Neutrophil (primary cell): ENCODE results near the gene ANGPTL8.

Experiments
- H3K27ac ChIP-seq: fragments of 200-600 bp; sonication (generic); 2 replicates; pipeline ENCODE4 v1.5.1; 2016; ENCODE audit warnings: mild to moderate bottlenecking, moderate library complexity
- H3K27me3 ChIP-seq: fragments of 200-600 bp; sonication (generic); 2 replicates; pipeline ENCODE4 v1.6.0; 2016; ENCODE audit warnings: mild to moderate bottlenecking
- H3K36me3 ChIP-seq: fragments of 200-600 bp; sonication (generic); 2 replicates; pipeline ENCODE4 v1.5.1; 2017
- H3K4me1 ChIP-seq, 2 experiments: fragments of 200-600 bp in 1 of 2; sonication (generic) in 1 of 2; 1 replicate in 1 of 2; 2 replicates in 1 of 2; pipeline versions ENCODE4 v1.5.1 to v1.6.1; 2013 to 2016; ENCODE audit warnings: low read depth in 1 of 2, low read length in 1 of 2, mild to moderate bottlenecking in 1 of 2, moderate library complexity in 1 of 2; ENCODE audit not compliant: control insufficient read depth in 1 of 2, insufficient read depth in 1 of 2
- H3K4me3 ChIP-seq, 2 experiments: fragments of 200-600 bp in 1 of 2; sonication (generic) in 1 of 2; 1 replicate in 1 of 2; 2 replicates in 1 of 2; pipeline ENCODE4 v1.5.1; 2013 to 2016; ENCODE audit warnings: low read depth in 1 of 2, low read length in 1 of 2, mild to moderate bottlenecking in 1 of 2, moderate library complexity in 1 of 2
- H3K9me3 ChIP-seq: fragments of 200-600 bp; sonication (generic); 2 replicates; pipeline ENCODE4 v1.5.1; 2016
- CTCF ChIP-seq: fragments of 200-600 bp; sonication (generic); IDR thresholded peaks from 2 replicates; pipeline ENCODE4 v1.5.1; 2016; ENCODE audit warnings: antibody characterized with exemption

Gene ANGPTL8

GRCh38 chr19:11227195-11227886 is 12.1 kb upstream of the ANGPTL8 start:
- H3K36me3 ChIP-seq, result no peaks in the 10 kb centered on the region
- H3K4me3 ChIP-seq, result no peak overlapping the region
- H3K27me3 ChIP-seq, result no peaks in the 10 kb centered on the region
- no peaks in the 10 kb centered on the region for H3K4me1 ChIP-seq
- no peak for TF ChIP-seq CTCF
- no peaks in the 10 kb centered on the region for H3K9me3 ChIP-seq
- no peak overlapping the region for H3K27ac ChIP-seq

- Histone ChIP-seq H3K9me3 (no peaks in the 10 kb centered on the region), H3K4me1 (no peaks in the 10 kb centered on the region), H3K27me3 (no peaks in the 10 kb centered on the region), H3K27ac (no peak overlapping the region), H3K4me3 (no peak overlapping the region), H3K36me3 (no peaks in the 10 kb centered on the region)
- no peak for TF ChIP-seq CTCF
Measured at GRCh38 chr19:11230621-11231386, 8.6 kb upstream of the ANGPTL8 start.

- no peaks in the 10 kb centered on the region for H3K4me1 ChIP-seq
- no peak for TF ChIP-seq CTCF
- H3K4me3 ChIP-seq, result no peak overlapping the region
- H3K9me3 ChIP-seq, result no peaks in the 10 kb centered on the region
- no peaks in the 10 kb centered on the region for H3K27me3 ChIP-seq
- no peaks in the 10 kb centered on the region for H3K36me3 ChIP-seq
- no peak overlapping the region for H3K27ac ChIP-seq
Measured at GRCh38 chr19:11232555-11232954, 6.9 kb upstream of the ANGPTL8 start.

- Histone ChIP-seq H3K27ac (no peak overlapping the region), H3K4me1 (no peaks in the 10 kb centered on the region), H3K27me3 (no peaks in the 10 kb centered on the region), H3K4me3 (no peak overlapping the region), H3K9me3 (no peaks in the 10 kb centered on the region), H3K36me3 (no peaks in the 10 kb centered on the region)
- no peak for TF ChIP-seq CTCF
Measured at GRCh38 chr19:11233073-11233472, 6.3 kb upstream of the ANGPTL8 start.

GRCh38 chr19:11234486-11235075 is 4.8 kb upstream of the ANGPTL8 start:
- no peaks in the 10 kb centered on the region for H3K36me3 ChIP-seq
- no peak overlapping the region for H3K4me3 ChIP-seq
- H3K4me1 ChIP-seq, result no peaks in the 10 kb centered on the region
- no peaks in the 10 kb centered on the region for H3K27me3 ChIP-seq
- H3K9me3 ChIP-seq, result no peaks in the 10 kb centered on the region
- H3K27ac ChIP-seq, result no peak overlapping the region
- TF ChIP-seq CTCF, result no peak
